IMR-90 (cell line): ENCODE data around the gene MYO1A. TPM values are rescaled to one million over a fixed set of nuclear protein-coding genes. Genes with fewer than 3 reads are reported as not detected.

Experiments used
- ATAC-seq: fragments of 200-7000 bp; cut with Tn5 transposase; 2 replicates; pipeline ENCODE4 v1.9.1; 2020; ENCODE audit warnings: low read depth, mild to moderate bottlenecking, moderate library complexity
- BruUV-seq: library from RNA; stranded (reverse); fragments of 400-500 nt; replicated peaks from 2 replicates; lab custom pipeline; 2021; lab: Mats Ljungman, UMichigan
- CTCF ChIA-PET: fragments of 300-600 bp; formaldehyde crosslinking; extraction: SDS; loops from one replicate; lab custom pipeline; 2021; ENCODE audit warnings: antibody characterized with exemption; lab: Yijun Ruan, JAX
- POLR2A ChIA-PET: fragments of 300-600 bp; sonication (Branson Sonifier 250); formaldehyde crosslinking; loops from one replicate; lab custom pipeline; 2022; ENCODE audit warnings: antibody characterized with exemption; ENCODE audit not compliant: unreplicated experiment; lab: Charles Lee
- DNase-seq: peaks from one replicate; pipeline ENCODE4 v3.0.0; 2013
- H2AFZ ChIP-seq: replicated peaks from 2 replicates; pipeline ENCODE3; 2013; ENCODE audit warnings: low read length, mild to moderate bottlenecking; ENCODE audit not compliant: poor library complexity
- H2AK5ac ChIP-seq: 2 replicates; pipeline ENCODE4 v1.6.1; 2013; ENCODE audit warnings: low read depth, low read length, inconsistent platforms
- H2AK9ac ChIP-seq: replicated peaks from 2 replicates; pipeline ENCODE3; 2013; ENCODE audit warnings: mild to moderate bottlenecking, low read depth, low read length, moderate library complexity; ENCODE audit not compliant: poor library complexity
- H2BK120ac ChIP-seq: 2 replicates; pipeline ENCODE4 v1.6.1; 2013; ENCODE audit warnings: low read depth, low read length, inconsistent platforms
- H2BK15ac ChIP-seq: 3 replicates; pipeline ENCODE4 v1.6.1; 2013; ENCODE audit warnings: low read depth, low read length, inconsistent platforms
- H2BK20ac ChIP-seq: 2 replicates; pipeline ENCODE4 v1.6.1; 2013; ENCODE audit warnings: low read depth, mild to moderate bottlenecking, inconsistent platforms, low read length, moderate library complexity
- H2BK5ac ChIP-seq: 2 replicates; pipeline ENCODE4 v1.6.1; 2013; ENCODE audit warnings: mild to moderate bottlenecking, low read depth, low read length, inconsistent platforms; ENCODE audit not compliant: poor library complexity, severe bottlenecking
- H3K14ac ChIP-seq: replicated peaks from 2 replicates; pipeline ENCODE4 v1.6.1; 2013; ENCODE audit warnings: low read depth, low read length, inconsistent platforms
- H3K18ac ChIP-seq: 2 replicates; pipeline ENCODE4 v1.6.1; 2013; ENCODE audit warnings: low read depth, low read length, control low read depth
- H3K23ac ChIP-seq: 2 replicates; pipeline ENCODE4 v1.6.1; 2013; ENCODE audit warnings: low read depth, low read length, inconsistent platforms
- H3K27ac ChIP-seq: 2 replicates; pipeline ENCODE4 v1.5.1; 2013; ENCODE audit warnings: mild to moderate bottlenecking, control low read depth, low read length; ENCODE audit not compliant: insufficient read depth
- H3K27me3 ChIP-seq: 2 replicates; pipeline ENCODE4 v1.6.1; 2013; ENCODE audit warnings: low read length; ENCODE audit not compliant: control insufficient read depth, insufficient read depth
- H3K36me3 ChIP-seq: 2 replicates; pipeline ENCODE4 v1.6.1; 2013; ENCODE audit warnings: low read length, mixed read lengths; ENCODE audit not compliant: control insufficient read depth, insufficient read depth
- H3K4ac ChIP-seq: 2 replicates; pipeline ENCODE4 v1.6.1; 2013; ENCODE audit warnings: low read depth, low read length, inconsistent platforms
- H3K4me1 ChIP-seq: 2 replicates; pipeline ENCODE4 v1.6.1; 2013; ENCODE audit warnings: low read length, mixed read lengths; ENCODE audit not compliant: control insufficient read depth, insufficient read depth
- H3K4me2 ChIP-seq: 2 replicates; pipeline ENCODE4 v1.6.1; 2013; ENCODE audit warnings: low read depth, mild to moderate bottlenecking, control low read depth, low read length, moderate library complexity
- H3K4me3 ChIP-seq: 2 replicates; pipeline ENCODE4 v1.5.1; 2013; ENCODE audit warnings: low read depth, mild to moderate bottlenecking, control low read depth, low read length, moderate library complexity; ENCODE audit not compliant: insufficient read depth
- H3K56ac ChIP-seq: 2 replicates; pipeline ENCODE4 v1.6.1; 2013; ENCODE audit warnings: low read length, inconsistent platforms; ENCODE audit not compliant: insufficient read depth; ENCODE audit errors: extremely low read depth
- H3K79me1 ChIP-seq, 2 experiments: 2 replicates each; pipeline ENCODE4 v1.6.1; 2013; ENCODE audit warnings: low read length in 2 of 2, inconsistent platforms in 1 of 2, low read depth in 1 of 2
- H3K9ac ChIP-seq: 2 replicates; pipeline ENCODE4 v1.6.1; 2013; ENCODE audit warnings: low read depth, low read length, control low read depth
- H3K9me1 ChIP-seq: 2 replicates; pipeline ENCODE4 v1.6.1; 2013; ENCODE audit warnings: low read length, inconsistent platforms; ENCODE audit not compliant: insufficient read depth
- H3K9me3 ChIP-seq: 2 replicates; pipeline ENCODE4 v1.6.1; 2013; ENCODE audit warnings: low read length; ENCODE audit not compliant: control insufficient read depth, insufficient read depth
- H4K20me1 ChIP-seq: 2 replicates; pipeline ENCODE4 v1.6.1; 2013; ENCODE audit warnings: low read length, inconsistent platforms; ENCODE audit not compliant: insufficient read depth
- H4K5ac ChIP-seq: 2 replicates; pipeline ENCODE4 v1.6.1; 2013; ENCODE audit warnings: mild to moderate bottlenecking, low read depth, low read length, control low read depth
- H4K8ac ChIP-seq, 2 experiments: 2 replicates each; pipeline ENCODE4 v1.6.1; 2013; ENCODE audit warnings: low read depth in 2 of 2, low read length in 2 of 2, control low read depth in 1 of 2, inconsistent platforms in 1 of 2
- H4K91ac ChIP-seq: 2 replicates; pipeline ENCODE4 v1.6.1; 2013; ENCODE audit warnings: low read depth, low read length, inconsistent platforms; ENCODE audit not compliant: insufficient read depth
- BHLHE40 ChIP-seq: fragments of 150-350 bp; IDR thresholded peaks from 2 replicates; pipeline ENCODE4 v1.6.1; 2016; ENCODE audit warnings: mild to moderate bottlenecking, low read depth, low read length
- CEBPB ChIP-seq: IDR thresholded peaks from 2 replicates; pipeline ENCODE4 v1.6.1; 2012; ENCODE audit warnings: low read depth, low read length, improper control_type of control experiment
- CHD1 ChIP-seq: IDR thresholded peaks from 2 replicates; pipeline ENCODE4 v1.6.1; 2012; ENCODE audit warnings: low read depth, low read length, improper control_type of control experiment
- CTCF ChIP-seq: conservative IDR thresholded peaks from 2 replicates; pipeline ENCODE4 v1.5.1; 2012; ENCODE audit warnings: mild to moderate bottlenecking, low read depth, low read length, improper control_type of control experiment
- MAFK ChIP-seq: IDR thresholded peaks from 2 replicates; pipeline ENCODE4 v1.6.1; 2012; ENCODE audit warnings: low read depth, low read length, improper control_type of control experiment
- MAZ ChIP-seq: IDR thresholded peaks from 2 replicates; pipeline ENCODE4 v1.6.1; 2012; ENCODE audit warnings: low read depth, mild to moderate bottlenecking, low read length, improper control_type of control experiment, moderate library complexity, borderline replicate concordance
- MXI1 ChIP-seq: IDR thresholded peaks from 2 replicates; pipeline ENCODE4 v1.6.1; 2012; ENCODE audit warnings: low read depth, mild to moderate bottlenecking, low read length, moderate library complexity, borderline replicate concordance
- NFE2L2 ChIP-seq: fragments of 150-350 bp; IDR thresholded peaks from 2 replicates; pipeline ENCODE4 v1.6.1; 2016; ENCODE audit warnings: low read depth, mild to moderate bottlenecking, low read length
- POLR2A ChIP-seq: IDR thresholded peaks from 2 replicates; pipeline ENCODE4 v1.6.1; 2012; ENCODE audit warnings: mild to moderate bottlenecking, low read depth, low read length
- RAD21 ChIP-seq: IDR thresholded peaks from 2 replicates; pipeline ENCODE4 v1.6.1; 2012; ENCODE audit warnings: low read length, improper control_type of control experiment
- RCOR1 ChIP-seq: IDR thresholded peaks from 2 replicates; pipeline ENCODE4 v1.6.1; 2012; ENCODE audit warnings: mild to moderate bottlenecking, low read length, improper control_type of control experiment; ENCODE audit not compliant: insufficient replicate concordance
- RFX5 ChIP-seq: IDR thresholded peaks from 2 replicates; pipeline ENCODE4 v1.8.0; 2012; ENCODE audit warnings: low read depth, mild to moderate bottlenecking, low read length, moderate library complexity
- SMC3 ChIP-seq: fragments of 150-350 bp; IDR thresholded peaks from 2 replicates; pipeline ENCODE4 v1.6.1; 2016; ENCODE audit warnings: low read depth, mild to moderate bottlenecking, antibody characterized with exemption, low read length, moderate library complexity
- WGBS, 2 experiments: methylation state at CpG; one replicate each; pipeline versions ENCODE4 v1.1.5 to v1.1.7; 2013; ENCODE audit warnings: missing lambda C conversion rate in 2 of 2; ENCODE audit not compliant: insufficient read length in 1 of 2; ENCODE audit errors: extremely low coverage in 2 of 2; 5-methylcytosine and 5-hydroxymethylcytosine counted together
- dilution Hi-C: fragments of 300-500 bp; cut with HindIII; formaldehyde crosslinking; loops from one replicate; pipeline ENCODE4 v1.14.3; 2018; ENCODE audit warnings: low sequenced_read_pairs; ENCODE audit not compliant: unreplicated experiment
- in situ Hi-C: fragments of 300-500 bp; cut with MboI; formaldehyde crosslinking; loops from 3 replicates; pipeline ENCODE4 v1.14.3; 2019; ENCODE audit warnings: low sequenced_read_pairs, inconsistent platforms, mixed read lengths
- intact Hi-C: fragments of 100-400 bp; cut with micrococcal nuclease; formaldehyde crosslinking; loops from 2 replicates; pipeline ENCODE4 v1.10.0; 2022
- polyA plus RNA-seq, 3 experiments: library from polyadenylated mRNA; depleted of rRNA; stranded (reverse); fragments of >200 nt; gene quantifications; 2 replicates each; pipeline ENCODE4 v1.2.3, GENCODE V29; 2012; ENCODE audit warnings: low replicate concordance in 1 of 3
- total RNA-seq: library from RNA; depleted of rRNA; stranded (reverse); fragments of >200 nt; gene quantifications from 2 replicates; pipeline ENCODE4 v1.2.3, GENCODE V29; 2012
- TF ChIP-seq, protein P1 (sequence below): fragments of 150-350 bp; IDR thresholded peaks from 2 replicates; pipeline ENCODE4 v1.6.1; 2016; ENCODE audit warnings: low read depth, mild to moderate bottlenecking, low read length, moderate library complexity, borderline replicate concordance

The MYO1A gene
- total and polyA plus RNA-seq, 2 of the 4 experiments (the other 2 are of a cell fraction) = under 0.01 TPM; not detected in 1

GRCh38 chr12:57011438-57012424, 38.2 kb downstream of the MYO1A start:
- no peak overlapping the region for H2BK5ac ChIP-seq
- CTCF ChIA-PET = interaction anchor here (0.6 to 0.9 kb wide), 2 partner anchors 49 kb away, joined by 3 to 10 read pairs; no protein-coding TSS in a partner anchor
- no peak overlapping the region for H3K4ac ChIP-seq
- intact Hi-C loops = no loop called here
- peaks cover 0 to 3% of the 10 kb centered on the region in 2 experiments; a peak in 1 of 4 replicates for H3K79me1 ChIP-seq
- no peaks in the 10 kb centered on the region for H3K9me1 ChIP-seq
- H4K8ac ChIP-seq = no peak overlapping the region
- H2AK5ac ChIP-seq = no peak overlapping the region
- dilution Hi-C loops = no loop called here
- H3K4me2 ChIP-seq = no peak overlapping the region
- no peak for ATAC-seq
- no peak overlapping the region for H2BK15ac ChIP-seq
- H3K4me1 ChIP-seq = peaks cover 6% of the 10 kb centered on the region
- 33% methylated on average over 1 of the region's 12 CpGs; no CpG with 5 or more reads in 1 of the 2 experiments for WGBS, 2 experiments
- no peak overlapping the region for H3K27ac ChIP-seq
- H2BK120ac ChIP-seq = no peak overlapping the region
- no peaks in the 10 kb centered on the region for H3K9me3 ChIP-seq
- no peaks in the 10 kb centered on the region for H3K36me3 ChIP-seq
- DNase-seq = no peak
- H3K9ac ChIP-seq = no peak overlapping the region
- no peak overlapping the region for H3K56ac ChIP-seq
- H3K23ac ChIP-seq = no peak overlapping the region
- no peak overlapping the region for H3K18ac ChIP-seq
- H2AK9ac ChIP-seq = no peak overlapping the region
- no TSS peak for BruUV-seq
- H4K91ac ChIP-seq = no peak overlapping the region
- no peak overlapping the region for H3K14ac ChIP-seq
- H3K4me3 ChIP-seq = no peak overlapping the region
- peaks cover 41% of the 10 kb centered on the region for H3K27me3 ChIP-seq
- in situ Hi-C loops = no loop called here
- H4K20me1 ChIP-seq = no peaks in the 10 kb centered on the region
- no peak overlapping the region for H2BK20ac ChIP-seq
- no peak overlapping the region for H2AFZ ChIP-seq
- H4K5ac ChIP-seq = no peak overlapping the region
- POLR2A ChIA-PET = no interaction called here
- TF ChIP-seq MAZ = no peak
- TF ChIP-seq CEBPB = no peak
- TF ChIP-seq, protein P1, sequence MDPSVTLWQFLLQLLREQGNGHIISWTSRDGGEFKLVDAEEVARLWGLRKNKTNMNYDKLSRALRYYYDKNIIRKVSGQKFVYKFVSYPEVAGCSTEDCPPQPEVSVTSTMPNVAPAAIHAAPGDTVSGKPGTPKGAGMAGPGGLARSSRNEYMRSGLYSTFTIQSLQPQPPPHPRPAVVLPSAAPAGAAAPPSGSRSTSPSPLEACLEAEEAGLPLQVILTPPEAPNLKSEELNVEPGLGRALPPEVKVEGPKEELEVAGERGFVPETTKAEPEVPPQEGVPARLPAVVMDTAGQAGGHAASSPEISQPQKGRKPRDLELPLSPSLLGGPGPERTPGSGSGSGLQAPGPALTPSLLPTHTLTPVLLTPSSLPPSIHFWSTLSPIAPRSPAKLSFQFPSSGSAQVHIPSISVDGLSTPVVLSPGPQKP = no peak
- no peak for TF ChIP-seq RFX5
- TF ChIP-seq POLR2A = no peak
- no peak for TF ChIP-seq CTCF
- no peak for TF ChIP-seq NFE2L2
- TF ChIP-seq SMC3 = no peak
- TF ChIP-seq RCOR1 = no peak
- TF ChIP-seq BHLHE40 = no peak
- no peak for TF ChIP-seq MXI1
- TF ChIP-seq CHD1 = no peak
- TF ChIP-seq MAFK = no peak
- no peak for TF ChIP-seq RAD21
